Motor neuron (in vitro differentiated cells): ENCODE data around the gene SLC6A3. TPM values are rescaled to one million over a fixed set of nuclear protein-coding genes. Genes with fewer than 3 reads are reported as not detected.
A peak's percentile ranks its signal among the peaks of the same experiment; 100 is the strongest.

Experiments used
- ATAC-seq, 8 experiments: fragments of 200-7000 bp; cut with Tn5 transposase; replicated peaks in 6 of 8; 2 replicates each; pipeline ENCODE4 v1.8.0; 2021; ENCODE audit warnings: mild to moderate bottlenecking in 8 of 8, moderate library complexity in 8 of 8
- H3K27ac ChIP-seq, 2 donors: fragments of 250-450 bp; sonication (Bioruptor Pico); 2 replicates each; pipeline ENCODE4 v1.9.0; 2021; ENCODE audit warnings: antibody characterized with exemption in 2 of 2, mild to moderate bottlenecking in 2 of 2, moderate library complexity in 1 of 2
- H3K4me1 ChIP-seq, 2 donors: fragments of 250-450 bp; sonication (Bioruptor Pico); replicated peaks in 1 of 2; 2 replicates each; pipeline ENCODE4 v1.6.1; 2021; ENCODE audit warnings: antibody characterized with exemption in 2 of 2, mild to moderate bottlenecking in 2 of 2, moderate library complexity in 1 of 2
- H3K4me3 ChIP-seq, 5 donors: fragments of 250-450 bp; sonication (Bioruptor Pico); 2 replicates each; pipeline ENCODE4 v1.9.0; 2021; ENCODE audit warnings: antibody characterized with exemption in 5 of 5, mild to moderate bottlenecking in 5 of 5, moderate library complexity in 4 of 5
- WGBS, 10 experiments: fragments of 450-650 bp; shearing (Covaris generic); methylation state at CpG; one replicate each; pipeline ENCODE4 v1.0.0; 2022; 5-methylcytosine and 5-hydroxymethylcytosine counted together
- in situ Hi-C, 9 experiments: fragments of 400-800 bp; cut with MboI; loops; one replicate each; pipeline ENCODE4 v1.15.0; 2021; ENCODE audit warnings: low sequenced_read_pairs in 9 of 9, low pct_unique_long_range_greater_than_20kb in 2 of 9; ENCODE audit not compliant: unreplicated experiment in 9 of 9
- total RNA-seq, 8 experiments: library from RNA; unstranded; fragments of 300-600 nt; gene quantifications; 2 replicates each; pipeline versions ENCODE4 v1.2.3 to v1.2.4, GENCODE V29; 2022

SLC6A3 gene
- total RNA-seq, 8 experiments from 2014 or later: 0.05 to 1.7 (median 0.52) TPM; not detected in 2

GRCh38 chr5:1387059-1387755 is 58.0 kb downstream of the SLC6A3 start:
- in situ Hi-C loops: no loop called here
- Histone ChIP-seq H3K4me1 (peaks cover 8 to 19% of the 10 kb centered on the region in 2 donors), H3K27ac (peak overlapping the region in 1 of 2 donors; percentile 85), H3K4me3 (no peak overlapping the region)
- ATAC-seq: no peak
- WGBS, 10 experiments: 63 to 100% (median 74%) methylated on average over 2 to 7 of the region's 11 CpGs; no CpG with 5 or more reads in 6 of the 10 experiments

- Histone ChIP-seq H3K27ac (peak overlapping the region; percentile 23 to 85), H3K4me1 (peaks cover 8 to 19% of the 10 kb centered on the region in 2 donors), H3K4me3 (peak overlapping the region; percentile 29 to 50 (median 46))
- WGBS, 10 experiments: 6 to 16% (median 10%) methylated on average over 5 to 18 of the region's 36 CpGs; no CpG with 5 or more reads in 7 of the 10 experiments
- in situ Hi-C loops: no loop called here
- peak; percentile 49 to 77 (median 66) for ATAC-seq
These were observed 58.9 kb downstream of the SLC6A3 start for GRCh38 chr5:1386274-1386717.

- peak; percentile 92 to 98 (median 93) for ATAC-seq
- H3K4me1 ChIP-seq: peaks cover 8 to 19% of the 10 kb centered on the region in 2 donors
- 18 to 80% (median 40%) methylated on average over 2 to 11 of the region's 48 CpGs; no CpG with 5 or more reads in 3 of the 10 experiments for WGBS, 10 experiments
- in situ Hi-C loops: no loop called here
- peak overlapping the region; percentile 29 to 50 (median 46) for H3K4me3 ChIP-seq
- peak overlapping the region; percentile 23 to 85 for H3K27ac ChIP-seq
These were observed 59.6 kb downstream of the SLC6A3 start for GRCh38 chr5:1385395-1386273.

GRCh38 chr5:1384521-1384920 is 60.7 kb downstream of the SLC6A3 start:
- WGBS, 10 experiments: 68 to 100% (median 84%) methylated on average over 1 to 8 of the region's 10 CpGs; no CpG with 5 or more reads in 3 of the 10 experiments

GRCh38 chr5:1383886-1384401 is 61.3 kb downstream of the SLC6A3 start:
- in situ Hi-C loops: no loop called here
- Histone ChIP-seq H3K27ac (no peak overlapping the region), H3K4me3 (no peak overlapping the region), H3K4me1 (peaks cover 8 to 19% of the 10 kb centered on the region in 2 donors)
- WGBS, 10 experiments: 17 to 80% (median 60%) methylated on average over 1 to 5 of the region's 8 CpGs; no CpG with 5 or more reads in 5 of the 10 experiments
- ATAC-seq: no peak

More at GRCh38 chr5:1384521-1384920, 60.7 kb downstream of the SLC6A3 start:
- H3K4me3 ChIP-seq: no peak overlapping the region
- in situ Hi-C loops: no loop called here
- H3K4me1 ChIP-seq: peaks cover 8 to 19% of the 10 kb centered on the region in 2 donors
- no peak for ATAC-seq
- H3K27ac ChIP-seq: no peak overlapping the region

- in situ Hi-C loops: no loop called here
- H3K27ac ChIP-seq: no peak overlapping the region
- no peak for ATAC-seq
- H3K4me1 ChIP-seq: peaks cover 8 to 19% of the 10 kb centered on the region in 2 donors
- WGBS, 10 experiments: 33 to 100% (median 82%) methylated on average over 2 to 12 of the region's 17 CpGs; no CpG with 5 or more reads in 6 of the 10 experiments
- no peak overlapping the region for H3K4me3 ChIP-seq
These were observed 61.9 kb downstream of the SLC6A3 start for GRCh38 chr5:1383344-1383743.

- ATAC-seq: no peak
- in situ Hi-C loops: no loop called here
- 60 to 100% (median 80%) methylated on average over 1 to 13 of the region's 18 CpGs; no CpG with 5 or more reads in 3 of the 10 experiments for WGBS, 10 experiments
- no peak overlapping the region for H3K27ac ChIP-seq
- peaks cover 8 to 19% of the 10 kb centered on the region in 2 donors for H3K4me1 ChIP-seq
- no peak overlapping the region for H3K4me3 ChIP-seq
These were observed 63.0 kb downstream of the SLC6A3 start for GRCh38 chr5:1382248-1382700.

GRCh38 chr5:1381370-1382247 is 63.6 kb downstream of the SLC6A3 start:
- no peak overlapping the region for H3K4me3 ChIP-seq
- 44 to 96% (median 86%) methylated on average over 2 to 13 of the region's 25 CpGs; no CpG with 5 or more reads in 2 of the 10 experiments for WGBS, 10 experiments
- peaks cover 8 to 13% of the 10 kb centered on the region in 2 donors for H3K4me1 ChIP-seq
- no peak for ATAC-seq
- no peak overlapping the region for H3K27ac ChIP-seq
- in situ Hi-C loops: no loop called here

GRCh38 chr5:1380910-1381309 is 64.3 kb downstream of the SLC6A3 start:
- H3K4me3 ChIP-seq: no peak overlapping the region

GRCh38 chr5:1380011-1380817 is 65.0 kb downstream of the SLC6A3 start:
- WGBS, 10 experiments: 51 to 100% (median 79%) methylated on average over 2 to 4 of the region's 34 CpGs; no CpG with 5 or more reads in 4 of the 10 experiments
- peak; percentile 77 to 96 (median 92) for ATAC-seq
- in situ Hi-C loops: no loop called here
- Histone ChIP-seq H3K4me3 (no peak overlapping the region), H3K27ac (no peak overlapping the region), H3K4me1 (peaks cover under 1 to 1% of the 10 kb centered on the region in 2 donors)

More at GRCh38 chr5:1380910-1381309, 64.3 kb downstream of the SLC6A3 start:
- in situ Hi-C loops: no loop called here
- peak in 7 of 8 experiments; percentile 15 to 40 (median 24) for ATAC-seq
- Histone ChIP-seq H3K4me1 (peaks cover 5 to 6% of the 10 kb centered on the region in 2 donors), H3K27ac (no peak overlapping the region)
- 60 to 80% (median 71%) methylated on average over 1 to 4 of the region's 12 CpGs; no CpG with 5 or more reads in 6 of the 10 experiments for WGBS, 10 experiments

- ATAC-seq: no peak
- Histone ChIP-seq H3K4me3 (no peak overlapping the region), H3K27ac (no peak overlapping the region), H3K4me1 (no peaks in the 10 kb centered on the region)
- 33 to 100% (median 80%) methylated on average over 1 to 15 of the region's 24 CpGs; no CpG with 5 or more reads in 3 of the 10 experiments for WGBS, 10 experiments
- in situ Hi-C loops: no loop called here
These were observed 66.2 kb downstream of the SLC6A3 start for GRCh38 chr5:1378866-1379659.
